Measurements from ENCODE around the gene SPTBN1.
A peak's percentile ranks its signal among the peaks of the same experiment; 100 is the strongest.

The SPTBN1 gene

DNA sequence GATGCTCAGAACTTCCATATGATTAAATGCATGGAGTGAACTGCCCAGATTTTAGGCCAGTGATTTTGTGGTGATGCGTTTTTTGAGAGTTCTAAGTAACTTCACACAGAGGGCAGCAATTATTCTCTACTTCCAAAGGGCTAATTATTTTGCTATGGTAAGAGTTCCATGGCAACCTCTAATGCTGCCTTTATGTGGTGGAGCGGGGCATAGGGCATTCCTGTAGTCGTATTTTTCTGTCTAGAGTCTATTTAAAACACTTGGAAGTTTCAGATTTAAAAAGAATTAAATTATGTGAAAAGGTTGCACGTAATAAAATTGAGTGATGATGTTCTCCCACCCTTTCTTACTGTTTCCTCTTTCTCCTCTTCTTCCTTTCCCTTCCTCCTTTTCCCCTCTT, 203.4 kb downstream of the SPTBN1 start:
- DNase-seq (ENCODE audit: extremely low spot score): no peak
- ChIA-PET POLR2A (no interaction called here), CTCF (no interaction called here)
- no peak for TF ChIP-seq LEF1 (IDR thresholded peaks at IDR 0.05; ENCODE audit: borderline replicate concordance)
- no peak for TF ChIP-seq CTBP1 (IDR thresholded peaks at IDR 0.05; ENCODE audit: borderline replicate concordance)
- TF ChIP-seq, protein P1, sequence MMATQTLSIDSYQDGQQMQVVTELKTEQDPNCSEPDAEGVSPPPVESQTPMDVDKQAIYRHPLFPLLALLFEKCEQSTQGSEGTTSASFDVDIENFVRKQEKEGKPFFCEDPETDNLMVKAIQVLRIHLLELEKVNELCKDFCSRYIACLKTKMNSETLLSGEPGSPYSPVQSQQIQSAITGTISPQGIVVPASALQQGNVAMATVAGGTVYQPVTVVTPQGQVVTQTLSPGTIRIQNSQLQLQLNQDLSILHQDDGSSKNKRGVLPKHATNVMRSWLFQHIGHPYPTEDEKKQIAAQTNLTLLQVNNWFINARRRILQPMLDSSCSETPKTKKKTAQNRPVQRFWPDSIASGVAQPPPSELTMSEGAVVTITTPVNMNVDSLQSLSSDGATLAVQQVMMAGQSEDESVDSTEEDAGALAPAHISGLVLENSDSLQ (IDR thresholded peaks at IDR 0.05): no peak
- TF ChIP-seq ZNF384 (IDR thresholded peaks at IDR 0.05): no peak
- no peak for TF ChIP-seq SUZ12 (IDR thresholded peaks at IDR 0.05)
- TF ChIP-seq FOXA1 (IDR thresholded peaks at IDR 0.05): no peak
- no peak for TF ChIP-seq BHLHE40 (IDR thresholded peaks at IDR 0.05; ENCODE audit: borderline replicate concordance)
- no peak for TF ChIP-seq TARDBP (IDR thresholded peaks at IDR 0.05)
- TF ChIP-seq FOXM1 (IDR thresholded peaks at IDR 0.05; ENCODE audit: borderline replicate concordance): no peak

- no peak for DNase-seq (ENCODE audit: extremely low spot score)
- POLR2A ChIA-PET: no interaction called here
- CTCF ChIA-PET: interaction anchor here (1.4 kb wide), 1 partner anchor 138 kb away, joined by 3 read pairs; no protein-coding TSS in a partner anchor
- TF ChIP-seq FOXK2 (IDR thresholded peaks at IDR 0.05) (no peak), ZNF384 (IDR thresholded peaks at IDR 0.05) (no peak), LEF1 (IDR thresholded peaks at IDR 0.05; ENCODE audit: borderline replicate concordance) (no peak), SP1 (IDR thresholded peaks at IDR 0.05) (no peak), NFRKB (IDR thresholded peaks at IDR 0.05) (no peak), FOXA1 (IDR thresholded peaks at IDR 0.05) (no peak), TARDBP (IDR thresholded peaks at IDR 0.05) (no peak), FOXM1 (IDR thresholded peaks at IDR 0.05; ENCODE audit: borderline replicate concordance) (no peak), L3MBTL2 (conservative IDR thresholded peaks at IDR 0.05) (no peak), HDGF (IDR thresholded peaks at IDR 0.05; ENCODE audit: borderline replicate concordance) (no peak), ARNT (IDR thresholded peaks at IDR 0.05) (no peak), ELF4 (IDR thresholded peaks at IDR 0.05) (no peak), SUZ12 (IDR thresholded peaks at IDR 0.05) (no peak)
- TF ChIP-seq, protein P1 (IDR thresholded peaks at IDR 0.05): no peak
Observed at GRCh38 chr2:54660752-54661151, 204.6 kb downstream of the SPTBN1 start.

DNA sequence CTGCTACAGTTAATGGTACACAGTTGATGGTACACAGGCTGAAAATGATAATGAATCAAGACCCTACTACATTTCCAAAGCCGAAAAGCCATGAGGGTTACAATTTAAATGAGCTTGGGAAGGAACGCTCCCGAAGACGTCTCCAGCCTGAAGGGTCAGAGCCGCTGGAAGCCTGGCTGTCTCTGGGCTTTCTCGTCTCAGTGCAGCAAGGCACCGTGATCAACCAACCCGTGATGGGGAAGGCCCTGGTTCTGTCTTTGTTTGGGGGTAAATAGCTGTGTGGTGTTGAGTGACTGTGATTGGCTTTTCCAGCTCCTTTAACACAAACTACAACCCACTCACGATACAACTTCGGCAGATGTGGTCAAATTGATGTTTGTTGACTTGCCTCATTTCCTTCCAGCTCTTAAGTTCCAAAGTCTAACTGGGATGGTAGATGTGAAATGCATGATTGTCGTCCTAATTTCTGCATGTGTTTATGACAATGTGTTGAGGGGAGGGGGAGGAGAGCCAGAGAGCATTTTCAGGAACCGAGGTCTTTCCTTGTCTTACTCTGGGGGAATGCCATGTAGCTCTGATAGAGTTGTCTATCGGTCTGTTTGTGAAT, 207.4 kb downstream of the SPTBN1 start:
- TF ChIP-seq CTBP1 (IDR thresholded peaks at IDR 0.05; ENCODE audit: borderline replicate concordance) (no peak), ARNT (IDR thresholded peaks at IDR 0.05) (no peak)
- ChIA-PET CTCF (interaction anchor here (3.8 kb wide), 1 partner anchor 41 kb away, joined by 32 read pairs; no protein-coding TSS in a partner anchor), POLR2A (no interaction called here)
- DNase-seq (ENCODE audit: extremely low spot score): no peak

GRCh38 chr2:54664238-54664786, 208.2 kb downstream of the SPTBN1 start:
- DNase-seq (ENCODE audit: extremely low spot score): no peak
- TF ChIP-seq, protein P1 (IDR thresholded peaks at IDR 0.05): no peak
- TF ChIP-seq SUZ12 (IDR thresholded peaks at IDR 0.05): no peak
- TF ChIP-seq FOXK2 (IDR thresholded peaks at IDR 0.05): no peak
- no peak for TF ChIP-seq ELF4 (IDR thresholded peaks at IDR 0.05)
- no peak for TF ChIP-seq TARDBP (IDR thresholded peaks at IDR 0.05)
- TF ChIP-seq HDGF (IDR thresholded peaks at IDR 0.05; ENCODE audit: borderline replicate concordance): no peak
- TF ChIP-seq ARNT (IDR thresholded peaks at IDR 0.05): no peak
- ChIA-PET CTCF (interaction anchor here (0.6 to 3.8 kb wide), 6 partner anchors 9 to 517 kb away, joined by 3 to 32 read pairs (median 6); no protein-coding TSS in a partner anchor), POLR2A (interaction anchor here (1.2 kb wide), 1 partner anchor 63 kb away, joined by 3 read pairs; no protein-coding TSS in a partner anchor)

DNA sequence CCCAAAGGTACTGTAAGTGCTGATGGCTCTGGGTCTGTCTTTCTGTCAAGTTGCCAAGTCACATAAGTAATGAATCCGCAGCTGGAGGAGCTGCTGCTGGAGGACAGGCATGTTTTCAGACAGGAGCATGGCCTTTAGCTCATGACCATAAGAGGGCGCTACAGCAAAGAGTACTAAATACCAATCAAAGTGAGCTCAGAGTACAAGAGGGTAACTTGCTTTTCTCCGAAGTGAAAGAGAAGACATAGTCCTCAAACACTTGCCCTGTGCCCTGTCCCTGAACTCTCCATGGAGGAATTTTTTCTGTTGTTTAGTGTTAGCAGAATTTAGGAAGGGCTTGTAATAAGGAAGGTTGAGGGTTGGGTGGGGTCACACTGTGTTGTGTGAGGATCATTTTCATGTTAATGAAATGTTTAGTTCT, 209.3 kb downstream of the SPTBN1 start:
- CTCF ChIA-PET: interaction anchor here (1.0 to 3.8 kb wide), 9 partner anchors 9 to 173 kb away, joined by 3 to 32 read pairs (median 5); no protein-coding TSS in a partner anchor
- POLR2A ChIA-PET: interaction anchor here (1.2 kb wide), 1 partner anchor 62 kb away, joined by 3 read pairs; no protein-coding TSS in a partner anchor

DNA sequence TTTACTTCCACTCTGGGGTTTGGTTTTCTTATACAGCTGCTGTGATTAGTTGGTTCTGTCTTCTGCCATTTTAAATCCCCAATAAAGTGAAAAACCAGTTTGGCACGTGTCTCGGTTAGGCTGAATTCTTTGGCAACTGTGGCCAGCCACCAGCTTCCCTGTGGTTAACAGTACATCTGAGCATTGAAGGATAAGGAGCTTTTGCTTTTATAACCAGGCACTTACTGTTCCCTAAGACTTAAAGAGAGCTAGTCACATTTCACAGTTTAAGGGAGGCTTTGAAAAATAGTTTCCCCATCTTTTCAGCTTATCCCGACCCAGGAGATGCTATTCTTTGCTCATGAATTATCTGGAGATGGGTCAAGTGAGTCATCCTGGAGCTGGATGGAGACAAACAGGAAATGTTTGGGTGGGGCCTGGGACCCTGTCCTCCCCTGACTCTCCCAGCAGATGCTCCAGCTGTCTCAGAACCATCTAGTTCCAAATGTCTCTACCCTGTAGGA, 210.1 kb downstream of the SPTBN1 start:
- POLR2A ChIA-PET: interaction anchor here (1.2 kb wide), 1 partner anchor 57 kb away, joined by 3 read pairs; the partner anchor contains the start of gene EML6
- no peak for TF ChIP-seq BHLHE40 (IDR thresholded peaks at IDR 0.05; ENCODE audit: borderline replicate concordance)
- TF ChIP-seq ELF4 (IDR thresholded peaks at IDR 0.05): no peak
- CTCF ChIA-PET: interaction anchor here (0.5 to 3.8 kb wide), 9 partner anchors 11 to 623 kb away, joined by 3 to 32 read pairs (median 5); no protein-coding TSS in a partner anchor
- DNase-seq (ENCODE audit: extremely low spot score): no peak

More for the DNA sequence above, 209.3 kb downstream of the SPTBN1 start:
- TF ChIP-seq L3MBTL2 (conservative IDR thresholded peaks at IDR 0.05): no peak
- TF ChIP-seq ELF4 (IDR thresholded peaks at IDR 0.05): no peak
- no peak for TF ChIP-seq ZNF384 (IDR thresholded peaks at IDR 0.05)
- TF ChIP-seq SP1 (IDR thresholded peaks at IDR 0.05): no peak
- no peak for TF ChIP-seq BHLHE40 (IDR thresholded peaks at IDR 0.05; ENCODE audit: borderline replicate concordance)
- TF ChIP-seq TARDBP (IDR thresholded peaks at IDR 0.05): no peak
- DNase-seq (ENCODE audit: extremely low spot score): peak; percentile 51

Measured in HEK293T (cell line).